ENCODE data around the gene GDF9. TPM values are rescaled to one million over a fixed set of nuclear protein-coding genes. Genes with fewer than 3 reads are reported as not detected.
A peak's percentile ranks its signal among the peaks of the same experiment; 100 is the strongest.

Gene GDF9
- total RNA-seq, 1 experiment from 2014 or later: 0.24 TPM

DNA sequence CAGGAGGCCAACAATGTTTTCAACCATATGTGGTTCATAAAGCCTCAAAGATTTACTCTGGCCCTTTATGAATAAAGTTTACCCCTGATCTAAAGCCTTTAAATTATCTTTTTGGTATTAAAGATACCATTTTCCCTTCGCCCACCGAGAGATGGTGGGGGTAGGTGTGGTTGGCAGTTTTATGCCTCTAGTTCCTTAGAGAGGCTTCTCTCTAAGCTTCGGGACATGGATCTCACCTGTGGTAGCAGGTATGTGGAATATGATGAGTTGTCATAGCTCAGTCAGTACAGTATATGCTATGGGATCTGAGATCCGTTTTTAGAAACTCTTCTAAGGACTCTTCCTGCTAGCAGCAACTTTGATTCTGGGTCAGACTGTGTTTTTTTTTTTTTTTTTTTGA is 2.5 kb upstream of the GDF9 start:
- Mint-ChIP-seq H3K4me3 (peak overlapping the region; percentile 56 to 99; a peak in 2 of 5 replicates), H3K4me1 (peaks cover 17 to 21% of the 10 kb centered on the region in 2 experiments), H3K27ac (0 out of 7 replicates have a peak overlapping the region, but pooled peaks of 2 of the 3 experiments have one; percentile 25 to 67), H3K27me3 (ENCODE audit: low read depth) (no peaks in the 10 kb centered on the region), H3K36me3 (ENCODE audit: insufficient read depth in 1 of 3, low read depth in 3 of 3) (peaks cover 15 to 33% (median 24%) of the 10 kb centered on the region in 3 experiments), H3K9me3 (peaks cover 0 to 4% of the 10 kb centered on the region in 2 experiments; a peak in 1 of 5 replicates)
- no peak overlapping the region for H3K14ac ChIP-seq (ENCODE audit: insufficient read depth, low read length)
- no peak overlapping the region for H4K5ac ChIP-seq (ENCODE audit: insufficient read length, low read depth, low read length)
- peaks cover 5% of the 10 kb centered on the region; the same call in 1 of the 2 replicates for H3K4me1 ChIP-seq (ENCODE audit: insufficient read depth, low read length)
- no peak overlapping the region for H3K27ac ChIP-seq (ENCODE audit: insufficient read length, low read depth, low read length)
- no peak overlapping the region for H2BK120ac ChIP-seq (ENCODE audit: low read depth, low read length, poor library complexity, severe bottlenecking)
- no peak overlapping the region for H3K9ac ChIP-seq (ENCODE audit: extremely low read depth, insufficient read length, low read length)
- no peak overlapping the region for H3K4me2 ChIP-seq (ENCODE audit: insufficient read depth, insufficient read length, low read length)
- no peak overlapping the region for H2AK5ac ChIP-seq (ENCODE audit: insufficient read length, low read length)
- H2BK12ac ChIP-seq (ENCODE audit: insufficient read length, low read depth, low read length): no peak overlapping the region
- H3T11ph ChIP-seq (ENCODE audit: low read length): no peak overlapping the region
- peaks cover 9% of the 10 kb centered on the region for H3K23me2 ChIP-seq (ENCODE audit: insufficient read length, low read depth, low read length, poor library complexity, severe bottlenecking)
- H3K4ac ChIP-seq (ENCODE audit: low read depth, low read length): no peak overlapping the region
- TF ChIP-seq, protein P1, sequence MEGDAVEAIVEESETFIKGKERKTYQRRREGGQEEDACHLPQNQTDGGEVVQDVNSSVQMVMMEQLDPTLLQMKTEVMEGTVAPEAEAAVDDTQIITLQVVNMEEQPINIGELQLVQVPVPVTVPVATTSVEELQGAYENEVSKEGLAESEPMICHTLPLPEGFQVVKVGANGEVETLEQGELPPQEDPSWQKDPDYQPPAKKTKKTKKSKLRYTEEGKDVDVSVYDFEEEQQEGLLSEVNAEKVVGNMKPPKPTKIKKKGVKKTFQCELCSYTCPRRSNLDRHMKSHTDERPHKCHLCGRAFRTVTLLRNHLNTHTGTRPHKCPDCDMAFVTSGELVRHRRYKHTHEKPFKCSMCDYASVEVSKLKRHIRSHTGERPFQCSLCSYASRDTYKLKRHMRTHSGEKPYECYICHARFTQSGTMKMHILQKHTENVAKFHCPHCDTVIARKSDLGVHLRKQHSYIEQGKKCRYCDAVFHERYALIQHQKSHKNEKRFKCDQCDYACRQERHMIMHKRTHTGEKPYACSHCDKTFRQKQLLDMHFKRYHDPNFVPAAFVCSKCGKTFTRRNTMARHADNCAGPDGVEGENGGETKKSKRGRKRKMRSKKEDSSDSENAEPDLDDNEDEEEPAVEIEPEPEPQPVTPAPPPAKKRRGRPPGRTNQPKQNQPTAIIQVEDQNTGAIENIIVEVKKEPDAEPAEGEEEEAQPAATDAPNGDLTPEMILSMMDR (conservative IDR thresholded peaks at IDR 0.05): no peak
- H3K56ac ChIP-seq (ENCODE audit: insufficient read length, low read depth, low read length): no peak overlapping the region
- H2BK15ac ChIP-seq (ENCODE audit: low read depth, low read length): no peak overlapping the region
- H4K8ac ChIP-seq (replicated peaks; ENCODE audit: insufficient read length, low read depth, low read length): no peak overlapping the region
- H3K79me2 ChIP-seq (ENCODE audit: insufficient read depth, low read length): peaks cover 3% of the 10 kb centered on the region; the same call in 1 of the 2 replicates
- H3K79me1 ChIP-seq (ENCODE audit: insufficient read depth, low read depth, low read length, poor library complexity, severe bottlenecking): no peaks in the 10 kb centered on the region
- no peak overlapping the region for H3K18ac ChIP-seq (ENCODE audit: insufficient read length, low read depth, low read length)
- no peak overlapping the region for H3K23ac ChIP-seq (ENCODE audit: insufficient read length, low read depth, low read length)
- H3K27me3 ChIP-seq (ENCODE audit: insufficient read depth, low read length): no peaks in the 10 kb centered on the region
- no peaks in the 10 kb centered on the region for H3K9me3 ChIP-seq (ENCODE audit: control insufficient read depth, low read depth, low read length)
- no peak for DNase-seq
- H2BK5ac ChIP-seq (ENCODE audit: insufficient read length, low read length): no peak overlapping the region
- no CpG with 5 or more reads among the region's 4 CpGs for WGBS (ENCODE audit: extremely low coverage, insufficient read length, low lambda C conversion rate)
- H2BK20ac ChIP-seq (ENCODE audit: low read depth, low read length, poor library complexity, severe bottlenecking): no peak overlapping the region
- no peak overlapping the region for H2AFZ ChIP-seq (ENCODE audit: low read length)
- no peak overlapping the region for H4K91ac ChIP-seq (ENCODE audit: insufficient read length, low read depth, low read length)
- H4K20me1 ChIP-seq (ENCODE audit: control insufficient read depth, insufficient read depth, insufficient read length): no peaks in the 10 kb centered on the region
